WTC11 (cell line): ENCODE measurements around the gene GPX2. TPM values are rescaled to one million over a fixed set of nuclear protein-coding genes. Genes with fewer than 3 reads are reported as not detected.
A peak's percentile ranks its signal among the peaks of the same experiment; 100 is the strongest.

Experiments used
- ATAC-seq: fragments of 200-7000 bp; cut with Tn5 transposase; 2 replicates; pipeline ENCODE4 v1.10.0; 2021; ENCODE audit warnings: mild to moderate bottlenecking, moderate library complexity
- Bru-seq: library from RNA; stranded (reverse); fragments of 400-500 nt; gene quantifications from one replicate; lab custom pipeline; 2021; lab: Mats Ljungman, UMichigan
- CTCF ChIA-PET: fragments of 300-600 bp; sonication (Branson Sonifier 250); formaldehyde crosslinking; loops from one replicate; lab custom pipeline; 2021; ENCODE audit warnings: antibody characterized with exemption; lab: Charles Lee
- POLR2A ChIA-PET: fragments of 350-600 bp; sonication (Branson Sonifier 250); formaldehyde crosslinking; loops from one replicate; lab custom pipeline; 2021; ENCODE audit warnings: antibody characterized with exemption; lab: Charles Lee
- DNase-seq: peaks from one replicate; pipeline ENCODE4 v3.0.0; 2021; ENCODE audit warnings: low spot score
- H3K27ac Mint-ChIP-seq: 2 replicates; pipeline ENCODE4 v1.8.0; 2021; ENCODE audit warnings: mixed read lengths
- H3K27me3 Mint-ChIP-seq: 2 replicates; pipeline ENCODE4 v1.8.0; 2021; ENCODE audit warnings: low read depth, mild to moderate bottlenecking, moderate library complexity, mixed read lengths
- H3K36me3 Mint-ChIP-seq: 2 replicates; pipeline ENCODE4 v1.8.0; 2021; ENCODE audit warnings: mixed read lengths
- H3K4me1 Mint-ChIP-seq: 2 replicates; pipeline ENCODE4 v1.8.0; 2022; ENCODE audit warnings: mixed read lengths
- H3K4me3 Mint-ChIP-seq: 2 replicates; pipeline ENCODE4 v1.8.0; 2021; ENCODE audit warnings: mild to moderate bottlenecking, moderate library complexity, mixed read lengths
- H3K9me3 Mint-ChIP-seq: 2 replicates; pipeline ENCODE4 v1.8.0; 2021; ENCODE audit warnings: mixed read lengths
- CREM ChIP-seq: sonication (generic); formaldehyde crosslinking; IDR thresholded peaks from 2 replicates; pipeline ENCODE4 v1.8.1; 2022; ENCODE audit warnings: mild to moderate bottlenecking, missing genetic modification reagents, moderate library complexity
- ELF4 ChIP-seq: sonication (generic); formaldehyde crosslinking; IDR thresholded peaks from 2 replicates; pipeline ENCODE4 v1.8.1; 2022; ENCODE audit warnings: low read depth, mild to moderate bottlenecking, moderate library complexity, missing genetic modification reagents
- FOXK1 ChIP-seq: sonication (generic); formaldehyde crosslinking; IDR thresholded peaks from 2 replicates; pipeline ENCODE4 v1.8.0; 2022; ENCODE audit warnings: mild to moderate bottlenecking, moderate library complexity, missing genetic modification reagents
- GABPB1 ChIP-seq: sonication (generic); formaldehyde crosslinking; IDR thresholded peaks from 2 replicates; pipeline ENCODE4 v1.8.1; 2023; ENCODE audit warnings: mild to moderate bottlenecking, missing genetic modification reagents
- IRF1 ChIP-seq: sonication (generic); formaldehyde crosslinking; IDR thresholded peaks from 2 replicates; pipeline ENCODE4 v1.8.0; 2023; ENCODE audit warnings: missing genetic modification reagents
- MYBL2 ChIP-seq: sonication (generic); formaldehyde crosslinking; IDR thresholded peaks from 2 replicates; pipeline ENCODE4 v1.8.1; 2023; ENCODE audit warnings: mild to moderate bottlenecking, moderate library complexity, missing genetic modification reagents
- NFE2L1 ChIP-seq: sonication (generic); formaldehyde crosslinking; IDR thresholded peaks from 2 replicates; pipeline ENCODE4 v1.8.1; 2023; ENCODE audit warnings: missing genetic modification reagents
- NR3C1 ChIP-seq: sonication (generic); formaldehyde crosslinking; conservative IDR thresholded peaks from 2 replicates; pipeline ENCODE4 v1.8.1; 2023; ENCODE audit warnings: low read depth, mild to moderate bottlenecking, missing genetic modification reagents
- PRDM15 ChIP-seq: sonication (generic); formaldehyde crosslinking; IDR thresholded peaks from 2 replicates; pipeline ENCODE4 v1.8.0; 2022; ENCODE audit warnings: missing genetic modification reagents
- SP1 ChIP-seq: sonication (generic); formaldehyde crosslinking; conservative IDR thresholded peaks from 2 replicates; pipeline ENCODE4 v1.8.1; 2022; ENCODE audit warnings: missing genetic modification reagents
- TEAD4 ChIP-seq: sonication (generic); formaldehyde crosslinking; IDR thresholded peaks from 2 replicates; pipeline ENCODE4 v1.8.0; 2022; ENCODE audit warnings: mild to moderate bottlenecking, missing genetic modification reagents
- ZNF121 ChIP-seq: sonication (generic); formaldehyde crosslinking; IDR thresholded peaks from 2 replicates; pipeline ENCODE4 v1.8.0; 2023; ENCODE audit warnings: missing genetic modification reagents
- ZNF138 ChIP-seq: sonication (generic); formaldehyde crosslinking; conservative IDR thresholded peaks from 2 replicates; pipeline ENCODE4 v1.8.1; 2022; ENCODE audit warnings: mild to moderate bottlenecking, moderate library complexity, missing genetic modification reagents
- ZNF219 ChIP-seq: sonication (generic); formaldehyde crosslinking; IDR thresholded peaks from 2 replicates; pipeline ENCODE4 v1.8.0; 2023; ENCODE audit warnings: missing genetic modification reagents, mild to moderate bottlenecking, borderline replicate concordance
- ZNF232 ChIP-seq: sonication (generic); formaldehyde crosslinking; IDR thresholded peaks from 2 replicates; pipeline ENCODE4 v1.8.0; 2022; ENCODE audit warnings: mild to moderate bottlenecking, missing genetic modification reagents
- ZNF416 ChIP-seq: fragments of 250-450 bp; sonication (Bioruptor Pico); IDR thresholded peaks from 2 replicates; pipeline ENCODE4 v1.9.0; 2021; ENCODE audit warnings: mild to moderate bottlenecking, inconsistent platforms
- ZNF423 ChIP-seq: fragments of 250-450 bp; sonication (Bioruptor Pico); IDR thresholded peaks from 2 replicates; pipeline ENCODE4 v2.1.2; 2022; ENCODE audit warnings: mild to moderate bottlenecking, moderate library complexity
- long read RNA-seq, 3 experiments: library from RNA in 1 of 3; library from capped mRNA in 1 of 3; library from polyadenylated mRNA in 1 of 3; unstranded in 2 of 3; stranded (forward) in 1 of 3; transcript quantifications; one replicate each; pipeline ENCODE4 v2.0.0, GENCODE V29; 2021
- total RNA-seq: library from RNA; stranded (reverse); gene quantifications from 3 replicates; pipeline ENCODE4 v1.2.3, GENCODE V29; 2021
- TF ChIP-seq, protein P1 (sequence below): sonication (generic); formaldehyde crosslinking; conservative IDR thresholded peaks from 2 replicates; pipeline ENCODE4 v1.8.1; 2022; ENCODE audit warnings: mild to moderate bottlenecking, missing genetic modification reagents
- TF ChIP-seq, protein P2 (sequence below): sonication (generic); formaldehyde crosslinking; IDR thresholded peaks from 2 replicates; pipeline ENCODE4 v1.8.1; 2022; ENCODE audit warnings: missing genetic modification reagents, borderline replicate concordance
- TF ChIP-seq, protein P3 (sequence below): sonication (generic); formaldehyde crosslinking; IDR thresholded peaks from 2 replicates; pipeline ENCODE4 v1.8.0; 2022; ENCODE audit warnings: mild to moderate bottlenecking, missing genetic modification reagents
- TF ChIP-seq, protein P4 (sequence below): sonication (generic); formaldehyde crosslinking; IDR thresholded peaks from 2 replicates; pipeline ENCODE4 v1.8.1; 2023; ENCODE audit warnings: mild to moderate bottlenecking, missing genetic modification reagents

GPX2 gene
- 0.80 to 1.5 TPM (median 1.0 TPM) in 3 replicates for total RNA-seq
- percentile 14 among the genes with signal in this experiment for Bru-seq, nascent RNA
- long read RNA-seq, experiment 1, partial matches to known transcripts, result 0 of 3 reads
- long read RNA-seq, experiment 1, other reads (novel, unspliced or antisense), result 0 of 3 reads
- long read RNA-seq, experiment 2, result 0 reads
- long read RNA-seq, experiment 3, partial matches to known transcripts, result 0 of 1 reads
- long read RNA-seq, experiment 3, other reads (novel, unspliced or antisense), result 0 of 1 reads

GRCh38 chr14:64942531-64943111 is at the start of gene GPX2:
GPX2 (minus strand) TSS chr14:64942745; CDS start chr14:64942726, 19 bp downstream.
- CTCF ChIA-PET, result interaction anchor here (1.4 to 4.5 kb wide), 5 partner anchors 11 to 77 kb away, joined by 4 to 22 read pairs (median 5); no protein-coding TSS in a partner anchor
- no peak within 1 kb of the TSS for H3K27ac Mint-ChIP-seq
- no peak within 1 kb of the TSS for H3K4me3 Mint-ChIP-seq

DNA sequence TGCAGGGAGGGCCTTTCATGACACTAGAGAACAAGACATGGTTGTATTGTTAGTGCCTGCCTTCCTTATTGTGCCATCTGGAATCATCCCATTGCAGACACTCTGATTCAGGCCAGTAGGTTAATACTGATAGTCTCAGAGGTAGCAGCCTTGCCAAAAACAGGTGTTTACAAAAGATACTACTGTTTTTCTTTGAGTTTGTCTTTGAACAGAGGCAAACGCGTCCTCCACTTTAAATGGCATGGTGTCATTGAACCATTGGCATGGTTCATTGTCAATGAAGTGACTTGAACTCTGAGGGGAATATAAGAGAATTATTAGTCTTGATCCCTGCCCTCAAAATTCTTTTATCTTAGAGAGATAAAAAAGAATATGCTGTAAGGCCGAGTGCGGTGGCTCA is 48.4 kb upstream of the GPX2 start:
- no peaks in the 10 kb centered on the region for H3K9me3 Mint-ChIP-seq
- H3K4me1 Mint-ChIP-seq, result peaks cover 9% of the 10 kb centered on the region
- peaks cover 2% of the 10 kb centered on the region for H3K27me3 Mint-ChIP-seq
- ATAC-seq, result no peak
- TF ChIP-seq, protein P1, sequence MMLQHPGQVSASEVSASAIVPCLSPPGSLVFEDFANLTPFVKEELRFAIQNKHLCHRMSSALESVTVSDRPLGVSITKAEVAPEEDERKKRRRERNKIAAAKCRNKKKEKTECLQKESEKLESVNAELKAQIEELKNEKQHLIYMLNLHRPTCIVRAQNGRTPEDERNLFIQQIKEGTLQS (CRISPR knock-in tag), result no peak
- TF ChIP-seq MYBL2, result no peak
- no peak for TF ChIP-seq NR3C1 (CRISPR knock-in tag)
- TF ChIP-seq, protein P2, sequence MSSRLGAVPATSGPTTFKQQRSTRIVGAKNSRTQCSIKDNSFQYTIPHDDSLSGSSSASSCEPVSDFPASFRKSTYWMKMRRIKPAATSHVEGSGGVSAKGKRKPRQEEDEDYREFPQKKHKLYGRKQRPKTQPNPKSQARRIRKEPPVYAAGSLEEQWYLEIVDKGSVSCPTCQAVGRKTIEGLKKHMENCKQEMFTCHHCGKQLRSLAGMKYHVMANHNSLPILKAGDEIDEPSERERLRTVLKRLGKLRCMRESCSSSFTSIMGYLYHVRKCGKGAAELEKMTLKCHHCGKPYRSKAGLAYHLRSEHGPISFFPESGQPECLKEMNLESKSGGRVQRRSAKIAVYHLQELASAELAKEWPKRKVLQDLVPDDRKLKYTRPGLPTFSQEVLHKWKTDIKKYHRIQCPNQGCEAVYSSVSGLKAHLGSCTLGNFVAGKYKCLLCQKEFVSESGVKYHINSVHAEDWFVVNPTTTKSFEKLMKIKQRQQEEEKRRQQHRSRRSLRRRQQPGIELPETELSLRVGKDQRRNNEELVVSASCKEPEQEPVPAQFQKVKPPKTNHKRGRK (CRISPR knock-in tag), result no peak
- no peak for TF ChIP-seq ZNF138 (CRISPR knock-in tag)
- no peak for TF ChIP-seq IRF1
- no peak for TF ChIP-seq ELF4 (CRISPR knock-in tag)
- TF ChIP-seq, all 79 proteins: peak for 0
- no peak for DNase-seq
- no peak overlapping the region for H3K4me3 Mint-ChIP-seq
- POLR2A ChIA-PET, result interaction anchor here (1.2 kb wide), 1 partner anchor 16 kb away, joined by 4 read pairs; no protein-coding TSS in a partner anchor
- H3K27ac Mint-ChIP-seq, result no peak overlapping the region
- CTCF ChIA-PET, result no interaction called here
- H3K36me3 Mint-ChIP-seq, result peaks cover 3% of the 10 kb centered on the region; the same call in 1 of the 2 replicates

More at GRCh38 chr14:64942531-64943111, at the start of gene GPX2:
- DNase-seq (no peak), ATAC-seq (peak; percentile 12)
- Mint-ChIP-seq H3K9me3 (no peaks in the 10 kb centered on the region), H3K4me1 (peaks cover 24% of the 10 kb centered on the region), H3K36me3 (peaks cover 3% of the 10 kb centered on the region; the same call in 1 of the 2 replicates), H3K27me3 (no peaks in the 10 kb centered on the region)
- TF ChIP-seq SP1 (CRISPR knock-in tag) (no peak), NFE2L1 (CRISPR knock-in tag) (peak; percentile 79; the same call in 1 of the 2 replicates), ZNF416 (no peak), GABPB1 (CRISPR knock-in tag) (peak; percentile 55; the same call in 1 of the 2 replicates)
- TF ChIP-seq, protein P3, sequence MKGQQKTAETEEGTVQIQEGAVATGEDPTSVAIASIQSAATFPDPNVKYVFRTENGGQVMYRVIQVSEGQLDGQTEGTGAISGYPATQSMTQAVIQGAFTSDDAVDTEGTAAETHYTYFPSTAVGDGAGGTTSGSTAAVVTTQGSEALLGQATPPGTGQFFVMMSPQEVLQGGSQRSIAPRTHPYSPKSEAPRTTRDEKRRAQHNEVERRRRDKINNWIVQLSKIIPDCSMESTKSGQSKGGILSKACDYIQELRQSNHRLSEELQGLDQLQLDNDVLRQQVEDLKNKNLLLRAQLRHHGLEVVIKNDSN, result no peak
- POLR2A ChIA-PET, result no interaction called here

GRCh38 chr14:64990296-64990695 is 47.8 kb upstream of the GPX2 start:
- H3K27me3 Mint-ChIP-seq, result peaks cover 5% of the 10 kb centered on the region
- DNase-seq (no peak), ATAC-seq (no peak)
- CTCF ChIA-PET, result interaction anchor here (0.6 kb wide), 1 partner anchor 27 kb away, joined by 3 read pairs; no protein-coding TSS in a partner anchor
- TF ChIP-seq PRDM15 (no peak), CREM (no peak), FOXK1 (CRISPR knock-in tag) (no peak), TEAD4 (CRISPR knock-in tag) (no peak), NFE2L1 (CRISPR knock-in tag) (no peak), ZNF138 (CRISPR knock-in tag) (no peak), ZNF232 (no peak), ZNF423 (CRISPR knock-in tag) (no peak), ZNF219 (CRISPR knock-in tag) (no peak), ZNF121 (CRISPR knock-in tag) (no peak)
- TF ChIP-seq, protein P2 (CRISPR knock-in tag), result no peak
- TF ChIP-seq, protein P4, sequence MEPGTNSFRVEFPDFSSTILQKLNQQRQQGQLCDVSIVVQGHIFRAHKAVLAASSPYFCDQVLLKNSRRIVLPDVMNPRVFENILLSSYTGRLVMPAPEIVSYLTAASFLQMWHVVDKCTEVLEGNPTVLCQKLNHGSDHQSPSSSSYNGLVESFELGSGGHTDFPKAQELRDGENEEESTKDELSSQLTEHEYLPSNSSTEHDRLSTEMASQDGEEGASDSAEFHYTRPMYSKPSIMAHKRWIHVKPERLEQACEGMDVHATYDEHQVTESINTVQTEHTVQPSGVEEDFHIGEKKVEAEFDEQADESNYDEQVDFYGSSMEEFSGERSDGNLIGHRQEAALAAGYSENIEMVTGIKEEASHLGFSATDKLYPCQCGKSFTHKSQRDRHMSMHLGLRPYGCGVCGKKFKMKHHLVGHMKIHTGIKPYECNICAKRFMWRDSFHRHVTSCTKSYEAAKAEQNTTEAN (CRISPR knock-in tag), result no peak
- H3K36me3 Mint-ChIP-seq, result peaks cover 3% of the 10 kb centered on the region; the same call in 1 of the 2 replicates
- H3K27ac Mint-ChIP-seq, result peak overlapping the region; percentile 20; the same call in 1 of the 2 replicates
- no peak overlapping the region for H3K4me3 Mint-ChIP-seq
- POLR2A ChIA-PET, result no interaction called here
- peaks cover 10% of the 10 kb centered on the region for H3K4me1 Mint-ChIP-seq
- H3K9me3 Mint-ChIP-seq, result no peaks in the 10 kb centered on the region
